BLaER1 treated with 17β-estradiol and CSF1 and Interleukin-3, amounts not matched to agents 10 nM and 100 nM (cell line): Measurements from ENCODE around the gene DDX54.

Experiments
- H3K27ac ChIP-seq, 11 experiments: shearing (Covaris generic); formaldehyde crosslinking; 2 replicates each; pipeline ENCODE4 v1.8.1; 2022
- H3K27me3 ChIP-seq, 11 experiments: shearing (Covaris generic); formaldehyde crosslinking; 2 replicates each; pipeline ENCODE4 v1.8.1; 2022
- H3K36me3 ChIP-seq, 11 experiments: shearing (Covaris generic); formaldehyde crosslinking; 2 replicates each; pipeline ENCODE4 v1.8.1; 2022
- H3K4me1 ChIP-seq, 10 experiments: shearing (Covaris generic); formaldehyde crosslinking; 2 replicates each; pipeline ENCODE4 v1.8.1; 2022
- H3K4me2 ChIP-seq, 11 experiments: shearing (Covaris generic); formaldehyde crosslinking; 2 replicates each; pipeline ENCODE4 v1.8.1; 2022
- H3K4me3 ChIP-seq, 10 experiments: shearing (Covaris generic); formaldehyde crosslinking; 2 replicates each; pipeline ENCODE4 v1.8.1; 2022
- H3K9ac ChIP-seq, 11 experiments: shearing (Covaris generic); formaldehyde crosslinking; 2 replicates each; pipeline ENCODE4 v1.8.1; 2022
- H3K9me3 ChIP-seq, 11 experiments: shearing (Covaris generic); formaldehyde crosslinking; replicated peaks in 1 of 11; 2 replicates each; pipeline ENCODE4 v1.8.1; 2022
- H4K20me1 ChIP-seq, 11 experiments: shearing (Covaris generic); formaldehyde crosslinking; 2 replicates each; pipeline ENCODE4 v1.8.1; 2022
- Cebpa-rat ChIP-seq, 11 experiments: shearing (Covaris generic); IDR thresholded peaks; 2 replicates each; pipeline ENCODE4 v1.8.1; 2022

The DDX54 gene

DNA sequence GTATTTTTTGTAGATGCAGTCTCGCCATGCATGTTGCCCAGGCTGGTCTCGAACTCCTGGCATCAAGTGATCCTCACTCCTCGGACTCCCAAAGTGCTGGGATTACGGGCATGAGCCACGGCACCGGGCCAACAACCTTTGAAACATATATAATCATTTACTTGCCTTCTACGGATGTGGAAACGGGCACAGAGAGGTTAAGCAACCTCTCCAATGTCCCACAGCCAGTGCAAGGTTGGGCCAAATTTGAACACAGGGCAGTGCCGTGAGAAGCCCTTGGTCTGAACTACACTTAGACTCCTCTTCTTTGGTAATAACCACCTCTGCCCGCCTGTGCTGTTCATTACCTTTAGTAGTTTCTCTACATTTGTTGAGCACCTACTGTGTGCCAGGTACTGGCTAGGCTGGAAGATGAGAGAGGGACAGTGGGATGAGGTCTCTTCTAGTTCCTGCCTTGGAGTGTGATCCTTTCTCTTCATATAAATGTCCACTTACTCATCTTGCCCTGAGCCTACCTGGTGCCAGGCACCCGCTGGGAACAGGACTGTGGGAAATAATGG, 2.2 kb downstream of the DDX54 start:
- Histone ChIP-seq H3K9me3 (peaks cover 0 to 4% (median 0%) of the 10 kb centered on the region in 11 experiments; a peak in 6 of 22 replicates), H3K4me2 (peak overlapping the region; percentile 74 to 97 (median 93)), H3K27ac (no peak overlapping the region), H3K4me1 (peaks cover 31 to 57% (median 44%) of the 10 kb centered on the region in 10 experiments), H3K36me3 (peaks cover 37 to 72% (median 61%) of the 10 kb centered on the region in 11 experiments), H3K9ac (peak overlapping the region in 8 of 11 experiments; percentile 98 to 100 (median 99); a peak in 8 of 22 replicates), H3K4me3 (0 out of 20 replicates have a peak overlapping the region, but pooled peaks of 2 of the 10 experiments have one; percentile 93 to 97), H4K20me1 (peaks cover 0 to 88% (median 65%) of the 10 kb centered on the region in 11 experiments; a peak in 17 of 22 replicates), H3K27me3 (no peaks in the 10 kb centered on the region)
- TF ChIP-seq Cebpa-rat (IDR thresholded peaks at IDR 0.05) = no peak

DNA sequence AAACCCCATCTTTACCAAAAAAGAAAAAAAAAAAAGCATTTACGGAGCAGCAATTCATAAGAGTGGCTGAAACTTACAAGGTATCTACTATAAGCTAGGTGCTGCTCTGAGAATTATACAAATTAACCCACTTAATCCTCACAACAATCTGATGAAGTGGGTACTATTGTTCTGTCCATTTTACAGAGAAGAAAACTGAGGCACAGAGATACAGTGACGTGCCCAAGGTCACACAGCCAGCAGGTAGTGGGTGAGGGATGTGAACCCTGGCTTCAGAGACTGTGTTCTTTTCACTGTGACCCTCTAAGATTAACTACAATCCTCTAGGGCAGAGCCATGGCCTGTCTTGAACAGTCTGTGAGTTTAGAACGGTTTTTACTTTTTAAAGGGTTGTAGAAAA, 3.3 kb downstream of the DDX54 start:
- Histone ChIP-seq H3K27ac (no peak overlapping the region), H3K4me3 (no peak overlapping the region), H3K27me3 (no peaks in the 10 kb centered on the region), H3K9me3 (peaks cover 5 to 15% (median 11%) of the 10 kb centered on the region in 11 experiments; a peak in 18 of 22 replicates), H3K4me1 (peaks cover 23 to 48% (median 33%) of the 10 kb centered on the region in 10 experiments), H4K20me1 (peaks cover 0 to 88% (median 68%) of the 10 kb centered on the region in 11 experiments; a peak in 17 of 22 replicates), H3K36me3 (peaks cover 48 to 73% (median 67%) of the 10 kb centered on the region in 11 experiments), H3K9ac (peak overlapping the region in 3 of 11 experiments; percentile 20 to 27 (median 24); a peak in 3 of 22 replicates), H3K4me2 (no peak overlapping the region)
- no peak for TF ChIP-seq Cebpa-rat (IDR thresholded peaks at IDR 0.05)

DNA sequence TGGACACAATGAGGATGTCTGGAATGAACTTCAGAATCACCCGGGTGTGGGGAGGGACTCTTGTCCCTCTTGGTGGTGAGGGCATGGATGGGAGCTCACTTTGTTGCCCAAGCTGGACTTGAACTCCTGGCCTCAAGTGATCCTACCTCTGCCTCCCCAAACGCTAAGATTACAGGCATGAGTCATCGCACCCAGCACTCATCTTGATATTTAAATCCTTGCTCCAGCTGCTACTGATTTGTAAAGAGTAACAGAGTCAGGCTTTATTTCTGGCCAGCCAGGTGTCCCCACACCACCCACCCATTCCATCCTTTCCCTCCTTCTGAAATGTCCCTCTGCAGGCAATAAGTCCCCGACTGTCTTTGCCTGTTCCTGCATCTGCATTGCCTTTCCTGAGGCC, 4.9 kb downstream of the DDX54 start:
- Histone ChIP-seq H3K4me3 (no peak overlapping the region), H3K27ac (no peak overlapping the region), H4K20me1 (peaks cover 0 to 83% (median 62%) of the 10 kb centered on the region in 11 experiments; a peak in 17 of 22 replicates), H3K4me1 (peaks cover 13 to 35% (median 22%) of the 10 kb centered on the region in 10 experiments), H3K36me3 (peaks cover 59 to 83% (median 78%) of the 10 kb centered on the region in 11 experiments), H3K9me3 (peaks cover 8 to 18% (median 13%) of the 10 kb centered on the region in 11 experiments; a peak in 18 of 22 replicates), H3K9ac (peak overlapping the region in 1 of 11 experiments; percentile 3; a peak in 1 of 22 replicates), H3K27me3 (no peaks in the 10 kb centered on the region), H3K4me2 (no peak overlapping the region)
- no peak for TF ChIP-seq Cebpa-rat (IDR thresholded peaks at IDR 0.05)

DNA sequence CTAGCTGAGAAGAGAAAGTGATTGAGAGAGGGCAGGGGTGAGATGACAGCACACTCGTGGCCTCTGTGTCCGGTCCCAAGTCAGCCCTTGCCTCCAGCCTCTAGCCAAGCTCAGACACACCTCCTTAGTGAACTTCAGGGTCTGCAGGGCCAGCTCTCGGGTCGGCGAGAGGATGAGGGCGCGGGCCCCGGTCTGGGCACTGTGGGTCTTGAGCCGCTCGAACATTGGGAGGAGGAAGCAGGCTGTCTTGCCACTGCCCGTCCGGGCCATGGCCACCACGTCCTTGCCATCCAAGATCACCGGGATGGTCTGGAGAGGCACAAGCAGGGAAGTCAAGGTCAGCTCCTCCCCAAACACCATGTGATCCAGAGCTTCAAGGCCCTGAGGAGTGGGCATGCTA, 6.3 kb downstream of the DDX54 start:
- Histone ChIP-seq H3K4me1 (peaks cover 22 to 43% (median 31%) of the 10 kb centered on the region in 10 experiments), H3K36me3 (peaks cover 62 to 95% (median 88%) of the 10 kb centered on the region in 11 experiments), H3K9ac (0 out of 22 replicates have a peak overlapping the region, but pooled peaks of 1 of the 11 experiments have one; percentile 27), H3K4me3 (no peak overlapping the region), H3K9me3 (peaks cover 8 to 18% (median 13%) of the 10 kb centered on the region in 11 experiments; a peak in 18 of 22 replicates), H3K27ac (peak overlapping the region in 1 of 11 experiments; percentile 2; a peak in 1 of 22 replicates), H4K20me1 (peaks cover 0 to 88% (median 64%) of the 10 kb centered on the region in 11 experiments; a peak in 17 of 22 replicates), H3K4me2 (peak overlapping the region in 2 of 11 experiments; percentile 5 to 6; a peak in 3 of 22 replicates), H3K27me3 (no peaks in the 10 kb centered on the region)
- no peak for TF ChIP-seq Cebpa-rat (IDR thresholded peaks at IDR 0.05)

DNA sequence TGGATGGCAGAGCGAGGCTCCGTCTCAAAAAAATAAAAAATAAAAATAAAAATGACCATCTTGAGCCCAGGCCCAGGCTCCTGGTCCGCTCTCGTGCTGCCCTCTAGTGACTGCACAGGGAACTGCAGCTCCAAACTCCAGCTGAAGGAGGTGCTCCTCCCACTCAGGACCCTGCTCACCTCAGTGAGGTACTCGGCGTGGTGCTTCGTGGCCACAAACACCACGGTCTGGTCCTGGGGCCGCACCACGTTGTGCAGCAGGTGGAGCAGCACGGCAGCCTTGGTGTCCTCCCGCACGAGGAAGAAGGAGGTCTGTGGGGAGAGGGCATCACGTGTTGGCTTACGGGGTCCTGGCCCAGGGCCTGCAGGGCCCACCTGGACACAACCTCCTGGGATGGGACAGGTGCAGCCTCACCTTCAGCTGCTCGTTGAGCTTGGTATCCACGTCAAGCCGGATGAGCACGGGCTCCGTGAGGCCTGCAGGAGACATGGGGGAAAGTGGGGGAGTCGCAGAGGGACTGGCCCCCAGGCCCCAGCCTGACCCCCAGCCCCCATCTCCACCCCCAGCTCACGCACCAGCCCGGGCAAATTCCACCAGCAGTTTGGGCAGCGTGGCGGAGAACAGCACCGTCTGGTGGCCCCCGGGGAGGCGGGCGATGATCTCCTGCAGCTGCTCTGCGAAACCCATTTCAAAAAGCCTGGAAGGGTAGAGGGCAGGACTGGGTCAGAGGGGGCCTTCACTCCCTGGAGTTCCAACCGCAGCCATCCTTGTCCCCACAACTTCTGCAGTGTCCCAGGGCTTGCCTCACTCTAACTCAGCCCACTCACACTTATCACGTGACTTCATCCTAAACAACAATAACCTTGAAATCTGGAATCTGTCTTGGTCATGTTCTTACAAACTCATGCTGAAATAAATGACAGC, 10.6 kb downstream of the DDX54 start:
- peaks cover 0 to 52% (median 25%) of the 10 kb centered on the region in 11 experiments; a peak in 13 of 22 replicates for H4K20me1 ChIP-seq
- peaks cover 46 to 70% (median 59%) of the 10 kb centered on the region in 10 experiments for H3K4me1 ChIP-seq
- no peak for TF ChIP-seq Cebpa-rat (IDR thresholded peaks at IDR 0.05)
- H3K9ac ChIP-seq = peak overlapping the region in 9 of 11 experiments; percentile 41 to 78 (median 62); a peak in 13 of 22 replicates
- no peaks in the 10 kb centered on the region for H3K27me3 ChIP-seq
- H3K36me3 ChIP-seq = peaks cover 73 to 97% (median 88%) of the 10 kb centered on the region in 11 experiments
- peaks cover 8 to 18% (median 13%) of the 10 kb centered on the region in 11 experiments; a peak in 18 of 22 replicates for H3K9me3 ChIP-seq
- peak overlapping the region in 9 of 11 experiments; percentile 27 to 92 (median 71); a peak in 17 of 22 replicates for H3K27ac ChIP-seq
- H3K4me3 ChIP-seq = peak overlapping the region in 3 of 10 experiments; percentile 20 to 35 (median 23); a peak in 3 of 20 replicates
- H3K4me2 ChIP-seq = peak overlapping the region; percentile 70 to 91 (median 85)

DNA sequence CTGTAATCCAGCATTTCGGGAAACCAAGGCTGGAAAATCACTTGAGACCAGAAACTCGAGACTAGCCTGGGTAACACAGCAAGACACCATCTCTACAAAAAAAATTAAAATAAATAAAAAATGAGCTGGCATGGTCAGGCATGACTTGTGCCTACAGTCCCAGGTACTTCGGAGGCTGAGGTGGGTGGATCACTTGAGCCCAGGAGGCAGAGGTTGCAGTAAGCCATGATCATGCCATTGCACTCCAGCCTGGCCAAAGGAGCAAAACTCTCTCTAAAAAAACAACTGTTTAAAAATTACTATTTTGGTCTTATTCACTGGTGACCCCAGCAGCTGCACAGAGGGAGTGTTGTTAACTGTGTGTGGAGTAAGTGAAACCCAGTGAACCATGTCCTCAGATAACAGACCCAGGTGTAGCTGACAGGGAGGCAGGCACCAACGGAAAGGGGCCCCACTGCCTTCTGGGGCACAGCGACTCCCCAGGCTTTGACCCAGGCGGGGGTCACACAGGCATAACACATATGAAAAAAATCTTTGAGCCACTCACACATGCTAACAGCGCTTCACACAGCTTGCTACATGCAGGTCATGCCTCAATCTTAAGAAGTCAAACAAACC, 12.1 kb downstream of the DDX54 start:
- Histone ChIP-seq H3K27me3 (no peaks in the 10 kb centered on the region), H3K36me3 (peaks cover 73 to 97% (median 88%) of the 10 kb centered on the region in 11 experiments), H4K20me1 (peaks cover 0 to 37% (median 14%) of the 10 kb centered on the region in 11 experiments; a peak in 10 of 22 replicates), H3K4me1 (peaks cover 46 to 75% (median 65%) of the 10 kb centered on the region in 10 experiments), H3K27ac (peak overlapping the region in 9 of 11 experiments; percentile 57 to 92 (median 71); a peak in 18 of 22 replicates), H3K9me3 (peaks cover 8 to 16% (median 13%) of the 10 kb centered on the region in 11 experiments; a peak in 18 of 22 replicates), H3K9ac (peak overlapping the region; percentile 23 to 78 (median 53); a peak in 18 of 22 replicates), H3K4me3 (peak overlapping the region in 5 of 10 experiments; percentile 10 to 41 (median 27); a peak in 8 of 20 replicates), H3K4me2 (peak overlapping the region; percentile 70 to 91 (median 85))
- no peak for TF ChIP-seq Cebpa-rat (IDR thresholded peaks at IDR 0.05)

DNA sequence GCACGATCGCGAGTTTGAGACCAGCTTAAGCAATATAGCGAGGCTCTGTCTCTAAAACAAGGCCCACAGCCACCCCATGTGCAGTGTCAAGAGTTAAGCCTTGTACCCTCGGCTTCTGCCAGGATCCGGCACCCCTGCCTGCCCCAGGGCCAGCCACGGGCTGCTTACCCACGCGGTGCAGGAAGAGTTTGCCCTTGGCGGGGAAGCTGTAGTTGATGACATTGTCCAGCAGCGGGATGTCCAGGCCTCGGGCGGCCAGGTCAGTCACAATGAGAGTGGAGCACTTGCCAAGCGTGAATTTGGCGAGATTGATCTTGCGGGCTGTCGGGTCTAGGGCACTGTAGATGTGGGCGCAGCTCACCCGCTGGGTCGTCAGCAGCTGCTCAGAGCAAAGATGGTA, 13.1 kb downstream of the DDX54 start:
- Histone ChIP-seq H4K20me1 (peaks cover 0 to 39% (median 14%) of the 10 kb centered on the region in 11 experiments; a peak in 10 of 22 replicates), H3K27me3 (no peaks in the 10 kb centered on the region), H3K36me3 (peaks cover 73 to 97% (median 88%) of the 10 kb centered on the region in 11 experiments), H3K27ac (peak overlapping the region; percentile 7 to 92 (median 71); a peak in 21 of 22 replicates), H3K9ac (peak overlapping the region in 10 of 11 experiments; percentile 43 to 78 (median 58); a peak in 18 of 22 replicates), H3K4me3 (peak overlapping the region in 4 of 10 experiments; percentile 10 to 41 (median 25); a peak in 3 of 20 replicates), H3K9me3 (peaks cover 3 to 7% (median 4%) of the 10 kb centered on the region in 11 experiments; a peak in 17 of 22 replicates), H3K4me1 (peaks cover 46 to 81% (median 65%) of the 10 kb centered on the region in 10 experiments), H3K4me2 (peak overlapping the region; percentile 70 to 91 (median 85))
- TF ChIP-seq Cebpa-rat (IDR thresholded peaks at IDR 0.05) = no peak
